HG03025 (cell line): ENCODE results near the gene MEAF6.

Experiments
- ATAC-seq: cut with Tn5 transposase; IDR thresholded peaks from one replicate; pipeline ENCODE4 v1.9.1; 2021; ENCODE audit warnings: mild to moderate bottlenecking, moderate library complexity; ENCODE audit not compliant: unreplicated experiment, low FRiP score

MEAF6 gene

DNA sequence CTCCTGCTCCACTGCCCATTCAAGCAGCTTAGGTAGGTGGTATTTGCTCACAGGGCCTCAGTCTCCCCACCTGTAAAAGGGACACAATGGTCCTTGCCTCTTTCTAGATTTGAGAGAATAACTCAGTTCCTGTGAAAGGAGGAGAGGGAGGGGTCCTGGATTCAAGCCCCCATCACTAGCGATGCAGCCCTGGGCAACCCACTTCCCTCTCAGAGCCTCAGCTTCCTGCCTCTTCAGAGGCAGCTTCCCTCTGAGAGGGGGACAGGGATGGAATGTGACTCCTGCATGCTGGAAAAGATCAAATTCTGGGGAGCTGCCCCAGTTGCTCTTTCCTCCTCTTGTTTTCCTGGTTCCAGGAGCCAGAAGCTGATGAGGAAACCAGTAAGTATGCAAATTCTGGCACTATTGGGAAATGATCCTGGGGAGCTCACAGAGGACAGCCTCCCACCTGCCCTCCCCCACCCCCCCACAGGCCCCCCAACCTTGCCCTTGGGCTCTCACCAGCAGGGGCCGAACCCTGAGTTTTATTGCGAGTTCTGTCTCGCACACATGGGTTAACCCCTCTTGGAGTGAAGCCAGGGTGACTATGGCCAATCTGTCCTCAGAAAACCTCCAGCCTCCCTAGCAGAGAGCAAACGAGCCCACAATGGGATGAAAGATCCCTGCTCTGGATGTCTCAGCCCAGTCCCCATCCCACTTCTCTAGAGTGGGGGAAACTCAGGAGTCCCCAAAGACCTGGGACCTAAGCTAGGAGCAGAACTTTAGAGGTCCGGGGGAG is 28.5 kb downstream of the MEAF6 start:
- ATAC-seq = no peak

DNA sequence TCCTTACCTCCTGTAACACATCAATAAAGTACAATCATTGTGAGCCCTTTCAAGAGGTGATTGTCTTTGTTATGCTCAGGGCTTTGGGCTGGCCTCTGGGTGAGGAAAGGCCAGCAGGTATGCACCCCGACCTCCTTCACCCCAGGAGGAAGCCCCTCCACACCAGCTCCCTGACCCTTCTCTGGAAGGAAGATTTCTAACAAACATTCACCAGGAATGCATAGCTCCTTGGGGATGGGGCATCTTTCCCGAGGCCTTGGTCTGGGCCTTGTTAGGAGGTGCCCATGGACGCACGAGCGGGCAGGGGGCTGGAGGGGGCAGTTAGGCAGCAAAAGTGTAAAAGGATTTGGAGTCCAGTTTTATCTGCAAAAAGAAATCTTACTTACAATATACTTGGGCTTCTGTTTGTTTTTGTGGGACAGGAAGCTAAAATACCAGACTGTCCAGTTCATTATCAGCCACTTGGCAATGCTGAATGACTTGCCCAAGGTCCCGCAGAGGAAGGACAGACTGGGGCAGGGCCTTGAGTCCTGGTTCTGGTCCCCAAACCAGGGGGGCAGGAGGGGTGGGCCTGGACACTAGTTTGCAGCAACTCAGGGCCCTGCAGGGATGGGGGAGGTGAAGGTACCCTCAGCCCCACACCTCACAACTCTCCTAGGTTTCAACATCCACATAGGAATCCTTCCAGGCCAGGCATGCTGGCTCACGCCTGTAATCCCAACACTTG is 30.1 kb downstream of the MEAF6 start:
- no peak for ATAC-seq

DNA sequence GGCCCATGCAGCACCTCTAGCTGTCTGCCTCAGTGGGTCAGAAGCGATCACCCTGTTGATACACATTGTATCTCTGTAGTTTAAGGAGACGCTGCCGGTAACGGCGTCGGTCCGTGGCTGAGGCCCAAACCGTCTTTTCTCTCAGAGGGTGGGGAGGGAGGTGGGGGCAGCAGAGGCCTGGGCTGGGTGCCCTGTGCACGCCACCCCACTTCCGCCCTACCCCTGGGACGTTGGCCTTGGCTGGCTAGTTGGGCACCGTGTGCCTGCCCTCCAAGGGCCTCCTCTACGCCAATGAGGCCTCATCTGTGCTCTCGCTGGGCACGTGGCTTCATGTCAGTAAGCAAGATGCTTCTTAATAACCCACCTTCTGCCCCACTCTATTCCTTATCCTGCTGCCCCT is 30.8 kb downstream of the MEAF6 start:
- ATAC-seq = no peak

DNA sequence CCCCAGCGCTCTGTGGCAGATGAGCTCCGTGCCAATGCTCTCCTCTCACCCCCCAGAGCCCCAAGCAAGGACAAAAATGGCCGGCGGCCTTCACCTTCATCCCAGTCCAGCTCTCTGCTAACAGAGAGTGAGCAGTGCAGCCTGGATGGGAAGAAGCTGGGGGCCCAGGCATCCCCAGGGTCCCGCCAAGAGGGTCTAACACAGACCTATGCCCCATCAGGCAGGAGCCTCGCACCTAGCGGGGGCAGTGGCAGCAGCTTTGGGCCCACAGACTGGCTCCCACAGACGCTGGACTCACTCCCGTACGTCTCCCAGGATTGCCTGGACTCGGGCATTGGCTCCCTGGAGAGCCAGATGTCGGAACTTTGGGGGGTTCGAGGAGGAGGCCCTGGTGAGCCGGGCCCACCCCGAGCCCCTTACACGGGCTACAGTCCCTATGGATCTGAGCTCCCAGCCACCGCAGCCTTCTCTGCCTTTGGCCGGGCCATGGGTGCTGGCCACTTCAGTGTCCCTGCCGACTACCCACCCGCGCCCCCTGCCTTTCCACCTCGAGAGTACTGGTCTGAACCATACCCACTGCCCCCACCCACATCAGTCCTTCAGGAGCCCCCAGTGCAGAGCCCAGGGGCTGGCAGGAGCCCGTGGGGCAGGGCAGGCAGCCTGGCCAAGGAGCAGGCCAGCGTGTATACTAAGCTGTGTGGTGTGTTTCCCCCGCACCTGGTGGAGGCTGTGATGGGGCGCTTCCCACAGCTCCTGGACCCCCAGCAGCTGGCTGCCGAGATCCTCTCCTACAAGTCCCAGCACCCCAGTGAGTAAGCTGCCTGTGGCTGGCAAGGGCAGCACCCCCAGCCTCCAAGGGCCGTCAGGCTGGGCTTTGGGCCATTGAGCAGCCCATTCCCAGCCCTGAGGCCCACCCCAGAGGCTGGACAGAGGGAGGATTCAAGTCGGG is 31.5 kb downstream of the MEAF6 start:
- ATAC-seq = no peak

DNA sequence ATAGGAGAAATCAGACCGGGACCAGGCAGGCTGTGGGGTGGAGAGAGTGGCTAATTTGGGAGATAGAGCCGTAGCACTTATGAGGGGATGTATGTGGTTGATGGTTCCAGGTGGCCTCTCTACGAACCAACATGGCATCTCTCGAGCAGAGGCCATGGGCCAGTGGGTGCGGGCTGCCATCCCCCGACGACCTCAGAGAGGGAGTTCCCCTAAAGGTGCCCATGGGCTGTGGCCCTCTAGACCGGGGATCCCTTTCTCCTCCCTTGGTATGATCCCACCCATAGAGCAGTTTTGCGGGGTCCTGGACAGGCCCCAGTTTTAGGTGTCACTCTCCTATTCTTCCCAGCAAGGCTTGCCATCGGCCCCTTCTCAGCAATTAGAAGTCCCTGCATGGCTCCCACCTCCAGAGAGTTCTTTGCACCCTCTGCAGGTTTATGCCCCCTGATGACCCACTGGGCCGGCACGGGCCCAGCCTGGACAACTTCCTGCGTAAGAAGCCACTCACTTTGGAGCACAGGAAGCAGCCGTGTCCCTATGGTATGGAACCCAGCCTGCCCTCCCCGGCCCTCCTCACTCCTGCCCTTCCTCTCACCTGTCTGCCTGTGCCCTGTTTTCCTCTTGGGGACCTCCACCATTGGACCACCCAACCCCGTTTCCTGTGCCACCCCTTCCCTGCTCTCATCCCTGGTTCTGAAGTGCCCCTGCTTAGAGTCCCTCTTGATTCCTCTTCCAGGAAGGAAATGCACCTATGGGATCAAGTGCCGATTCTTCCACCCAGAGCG is 32.4 kb downstream of the MEAF6 start:
- ATAC-seq = no peak

DNA sequence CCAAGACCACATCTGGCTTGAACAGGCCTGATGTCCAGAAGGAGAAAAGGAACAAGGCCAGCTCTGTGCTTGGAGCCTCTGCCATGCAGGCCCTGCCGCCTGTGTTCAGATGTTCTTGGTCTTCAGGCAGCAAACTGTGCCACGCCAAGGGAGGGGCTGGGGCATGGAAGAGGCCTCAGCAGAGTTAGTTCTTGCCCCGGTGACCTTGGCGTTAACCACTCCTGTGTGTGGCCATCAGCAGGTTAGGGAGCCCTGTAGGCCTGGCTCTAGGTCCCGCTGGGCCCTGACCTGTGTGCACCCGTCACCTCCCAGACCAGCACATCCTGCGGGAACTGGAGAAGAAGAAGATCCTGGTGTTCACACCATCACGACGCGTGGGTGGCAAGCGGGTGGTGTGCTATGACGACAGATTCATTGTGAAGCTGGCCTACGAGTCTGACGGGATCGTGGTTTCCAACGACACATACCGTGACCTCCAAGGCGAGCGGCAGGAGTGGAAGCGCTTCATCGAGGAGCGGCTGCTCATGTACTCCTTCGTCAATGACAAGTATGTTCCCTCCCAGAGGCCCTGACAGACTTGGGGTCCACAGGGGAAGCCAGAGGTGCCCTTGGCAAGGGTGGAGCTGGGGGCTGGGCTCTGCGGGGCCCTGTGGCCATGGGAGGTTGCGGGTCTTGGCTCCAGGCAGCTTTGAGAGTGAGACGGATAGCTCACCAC is 33.1 kb downstream of the MEAF6 start:
- no peak for ATAC-seq

DNA sequence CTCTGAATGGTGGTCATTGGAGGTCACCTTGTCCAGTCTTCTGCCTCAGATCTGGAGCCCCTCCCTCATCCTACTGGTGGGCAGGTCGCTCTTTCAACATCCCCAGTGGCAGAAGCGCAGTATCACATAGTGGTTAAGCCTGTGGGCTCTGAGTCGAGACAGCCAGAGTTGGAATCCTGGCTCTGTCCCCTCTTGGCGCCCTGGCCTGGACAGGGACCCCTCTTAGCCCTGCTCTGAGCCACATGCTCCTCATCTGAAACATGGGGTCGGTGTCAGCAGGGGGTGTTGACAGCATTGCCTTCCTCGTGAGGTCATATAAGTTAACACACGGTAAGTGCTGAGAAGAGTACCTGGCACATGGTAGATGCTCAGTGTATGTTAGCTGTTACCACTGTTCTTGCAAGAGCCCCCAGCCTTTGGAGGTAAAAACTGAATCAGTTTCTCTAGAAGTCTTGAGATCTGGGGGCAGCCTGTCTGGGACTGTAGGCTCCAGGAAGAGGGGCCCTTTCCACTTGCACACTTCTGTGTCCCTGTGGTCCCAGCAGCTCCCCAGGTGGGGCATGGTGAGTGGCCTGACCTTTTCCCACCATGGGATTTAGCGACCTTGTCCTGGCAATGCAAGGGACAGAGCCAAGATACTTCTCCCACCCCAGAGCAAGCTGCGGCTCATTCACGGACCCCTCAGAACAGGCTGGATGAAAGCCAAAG is 33.8 kb downstream of the MEAF6 start:
- ATAC-seq = no peak

DNA sequence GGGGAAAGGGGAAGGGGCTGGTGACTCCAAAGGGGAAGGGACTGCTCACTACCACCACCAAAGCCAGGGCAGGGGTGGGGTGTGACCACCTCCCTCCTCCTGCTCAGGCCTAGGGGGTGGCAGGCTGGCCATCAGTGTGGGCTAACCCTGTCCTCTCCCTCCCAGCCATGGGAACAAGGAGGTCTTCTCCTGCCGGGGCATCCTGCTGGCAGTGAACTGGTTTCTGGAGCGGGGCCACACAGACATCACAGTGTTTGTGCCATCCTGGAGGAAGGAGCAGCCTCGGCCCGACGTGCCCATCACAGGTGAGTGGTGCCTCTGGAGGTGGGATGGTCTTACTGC is 34.5 kb downstream of the MEAF6 start:
- ATAC-seq = no peak

DNA sequence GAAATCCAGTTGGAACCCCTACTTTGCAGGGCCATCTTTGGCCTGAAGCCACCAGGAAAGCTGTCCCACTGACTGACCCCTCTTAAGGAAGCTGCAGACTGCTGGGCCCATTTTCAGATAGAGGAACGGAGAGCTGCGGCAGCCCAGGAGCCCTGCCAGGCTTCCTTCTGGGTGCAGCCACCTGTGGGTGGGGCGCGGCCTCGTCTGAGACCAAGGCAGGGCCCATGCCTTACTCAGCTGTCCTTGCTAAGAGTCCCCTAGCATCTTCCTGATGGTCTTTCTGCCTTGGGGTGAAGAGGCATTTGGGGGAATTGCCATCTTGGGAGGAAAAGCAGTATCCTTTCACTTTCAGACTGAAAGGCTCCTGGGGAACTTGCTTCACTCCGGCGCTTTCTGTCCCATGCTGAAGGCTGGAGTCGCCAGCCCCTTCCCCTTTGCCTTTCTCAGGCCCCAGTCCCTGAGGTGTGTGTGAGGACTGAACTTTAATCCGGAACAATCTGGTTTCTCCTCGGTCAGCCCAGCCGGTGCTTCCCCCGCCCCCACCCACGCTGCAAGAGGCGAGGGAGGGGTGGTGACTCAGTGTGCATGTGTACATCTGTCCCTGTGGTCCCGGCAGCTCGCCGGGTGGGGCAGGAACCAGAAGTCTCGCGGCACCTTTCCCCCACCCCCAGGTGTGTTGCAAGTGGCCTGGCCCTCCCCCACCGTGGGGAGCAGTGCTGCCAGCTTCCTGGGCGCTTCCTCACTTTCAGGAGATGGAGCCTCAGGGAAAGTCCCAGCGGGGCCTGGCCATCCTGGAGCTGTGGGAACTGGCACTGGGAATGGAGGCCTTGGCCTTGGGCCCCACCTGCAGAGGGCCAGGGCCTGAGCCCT is 35.1 kb downstream of the MEAF6 start:
- ATAC-seq = no peak

DNA sequence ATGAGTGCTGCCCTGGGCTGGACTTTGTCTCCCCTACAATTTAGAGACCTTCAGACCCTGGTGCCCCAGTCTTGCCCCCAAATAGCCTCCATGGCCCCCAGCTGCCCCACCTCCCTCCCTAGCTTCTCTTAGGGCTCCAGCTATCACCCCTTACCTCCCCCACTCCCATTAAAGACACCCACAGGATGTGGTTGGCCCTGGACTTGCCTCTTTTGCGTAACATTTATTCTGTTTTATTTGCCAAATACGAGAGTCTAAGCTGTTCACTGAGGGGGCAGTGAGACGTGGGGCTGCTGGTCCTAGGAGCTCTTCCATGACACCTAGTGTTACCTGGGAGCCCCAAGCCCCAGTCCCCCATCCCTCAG is 35.7 kb downstream of the MEAF6 start:
- ATAC-seq = no peak

DNA sequence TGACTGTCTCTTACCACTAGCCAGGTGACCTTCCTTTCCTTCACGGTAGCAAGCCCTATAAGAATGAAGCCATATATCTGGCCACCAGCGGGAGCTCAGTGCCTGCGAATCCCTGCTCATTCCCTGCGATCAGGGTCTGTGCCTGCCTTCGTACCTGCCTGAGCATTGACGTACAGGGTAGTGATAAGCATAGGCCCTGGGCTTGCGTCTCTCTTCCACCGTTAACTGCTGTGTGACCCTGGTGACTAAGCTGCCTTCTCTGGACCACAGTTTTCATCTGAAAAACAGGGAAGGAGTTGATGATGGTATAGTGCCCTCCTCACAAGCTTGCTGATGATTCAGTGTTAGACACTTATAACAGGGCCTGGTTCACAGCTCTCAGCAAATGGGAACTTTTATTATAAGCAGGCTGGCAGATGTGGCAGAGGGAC is 36.1 kb downstream of the MEAF6 start:
- no peak for ATAC-seq

DNA sequence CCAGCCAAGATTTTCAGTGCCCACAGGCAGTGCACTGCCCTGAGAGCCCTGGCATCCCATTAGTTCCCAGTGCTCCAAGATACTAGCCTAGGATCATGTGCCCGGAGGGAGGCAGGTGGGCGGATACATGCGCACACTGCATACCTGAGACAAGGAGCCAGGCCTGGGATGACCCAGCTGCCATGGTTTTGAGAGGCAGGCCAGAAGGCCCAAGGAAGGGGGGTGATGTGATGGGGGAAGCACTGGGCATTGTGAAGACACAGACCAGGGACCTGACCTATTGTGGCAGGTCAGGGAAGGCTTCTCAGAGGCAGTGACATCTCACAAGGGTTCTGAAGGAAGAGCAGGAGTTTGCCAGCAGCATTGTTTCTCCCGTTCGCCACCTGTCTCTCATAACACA is 36.6 kb downstream of the MEAF6 start:
- ATAC-seq = no peak

DNA sequence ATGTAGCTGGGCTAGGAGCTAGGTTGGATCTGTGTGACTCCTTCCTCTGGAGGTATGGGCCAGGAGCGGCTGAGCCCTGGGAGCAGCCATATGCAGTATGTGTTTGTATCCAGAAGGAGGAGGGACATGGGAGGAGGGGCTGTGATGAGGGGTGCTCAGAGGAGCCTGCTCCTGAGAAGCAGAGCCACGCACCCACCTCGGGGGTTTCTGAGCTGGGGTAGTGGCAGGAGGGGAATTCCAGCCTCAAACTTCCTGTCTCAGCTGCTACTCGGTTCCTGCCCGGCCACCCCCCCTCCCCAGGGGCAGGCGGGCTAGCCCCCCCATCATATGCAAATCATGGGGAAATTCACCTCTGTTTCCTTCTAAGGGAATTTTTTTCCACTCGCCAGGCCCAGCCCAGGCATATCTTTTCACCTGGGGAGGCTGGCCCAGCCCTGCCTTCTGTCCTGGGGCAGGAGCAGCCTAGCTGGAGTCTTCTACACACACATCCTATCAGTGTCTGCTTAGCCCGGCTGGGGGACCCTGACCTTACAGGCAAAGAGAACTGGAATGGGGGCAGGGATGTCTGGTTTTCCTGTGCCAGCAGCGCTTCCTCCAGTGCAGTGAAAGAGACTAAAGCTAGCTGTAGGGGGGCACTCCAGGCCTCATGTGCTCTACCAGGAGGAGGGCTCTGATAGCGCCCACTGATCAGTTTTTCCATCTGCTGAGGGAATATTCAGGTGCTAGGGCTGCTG is 37.2 kb downstream of the MEAF6 start:
- no peak for ATAC-seq

DNA sequence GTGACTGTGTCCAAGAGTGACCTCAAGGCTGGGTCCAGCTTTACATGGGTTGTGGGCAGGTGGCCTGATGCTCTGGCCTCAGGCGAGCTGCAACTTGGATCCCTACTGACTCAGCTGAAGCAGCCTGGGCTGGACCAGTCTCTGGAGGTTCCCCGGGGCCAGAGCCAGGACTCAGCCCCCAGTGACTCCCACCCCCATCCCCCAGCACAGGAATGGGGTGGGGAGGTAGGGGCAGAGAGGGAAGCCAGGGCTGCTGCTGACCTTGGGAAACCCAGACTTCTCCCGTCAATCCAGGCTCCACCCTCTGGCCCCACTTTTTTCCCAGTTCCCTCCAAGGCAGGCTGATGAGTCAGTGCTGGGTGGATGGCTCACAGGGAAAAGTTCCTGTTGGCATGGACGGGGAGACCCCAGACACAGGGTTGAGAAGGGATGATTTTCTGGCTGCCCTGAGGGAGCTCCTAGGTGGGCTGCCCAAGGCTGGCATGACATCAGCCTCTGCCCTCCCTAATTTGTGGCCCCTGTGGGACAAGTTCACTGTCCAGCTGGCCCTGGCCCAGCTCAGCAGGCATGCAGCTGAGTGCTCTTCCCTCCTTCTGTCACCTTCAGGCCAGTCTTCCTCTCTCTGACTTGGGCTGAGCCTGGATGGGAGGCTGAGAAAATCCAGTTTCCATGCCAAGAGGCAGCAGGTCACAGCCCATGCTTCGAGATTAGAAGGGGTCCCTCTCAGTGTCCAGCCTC is 37.9 kb downstream of the MEAF6 start:
- ATAC-seq = no peak

DNA sequence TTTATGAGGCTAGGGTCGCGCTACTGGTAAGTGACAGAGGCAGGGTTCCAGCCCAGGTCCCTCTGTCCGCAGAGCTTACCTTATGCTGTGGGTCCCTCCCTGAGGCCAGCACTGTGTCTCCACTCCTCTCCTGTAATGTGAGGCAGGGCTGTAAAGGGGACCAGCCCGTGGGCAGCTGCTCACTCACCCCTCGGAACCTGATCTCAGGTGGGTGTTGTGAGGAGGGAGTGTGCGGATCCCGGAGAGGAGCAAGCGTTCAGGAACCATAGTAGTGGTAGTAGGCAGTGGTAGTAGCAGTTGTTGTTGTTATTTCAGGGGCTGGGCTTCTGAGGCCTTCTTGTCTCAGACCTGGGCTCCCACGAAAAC is 38.5 kb downstream of the MEAF6 start:
- ATAC-seq = no peak

DNA sequence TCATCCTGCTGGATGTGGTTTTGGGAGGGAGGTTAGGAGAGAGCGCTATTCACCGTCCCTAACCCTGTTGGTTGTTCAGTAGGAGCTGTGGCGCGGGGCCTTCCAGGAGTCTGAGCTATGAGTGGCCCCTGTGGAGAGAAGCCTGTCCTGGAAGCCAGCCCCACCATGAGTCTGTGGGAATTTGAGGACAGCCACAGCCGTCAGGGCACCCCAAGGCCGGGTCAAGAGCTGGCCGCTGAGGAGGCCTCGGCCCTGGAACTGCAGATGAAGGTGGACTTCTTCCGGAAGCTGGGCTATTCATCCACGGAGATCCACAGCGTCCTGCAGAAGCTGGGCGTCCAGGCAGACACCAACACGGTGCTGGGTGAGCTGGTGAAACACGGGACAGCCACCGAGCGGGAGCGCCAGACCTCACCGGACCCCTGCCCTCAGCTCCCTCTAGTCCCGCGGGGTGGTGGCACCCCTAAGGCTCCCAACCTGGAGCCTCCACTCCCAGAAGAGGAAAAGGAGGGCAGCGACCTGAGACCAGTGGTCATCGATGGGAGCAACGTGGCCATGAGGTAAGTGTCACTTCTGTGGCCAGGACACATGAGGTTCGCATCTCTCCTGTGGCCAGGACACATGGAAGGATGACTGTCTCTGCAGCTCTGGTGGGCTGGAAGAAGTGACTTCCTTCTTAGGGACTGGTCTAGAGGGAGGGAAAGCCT is 39.0 kb downstream of the MEAF6 start:
- ATAC-seq = no peak
